OCI-LY3 (cell line): ENCODE measurements around the gene FFAR2.

ENCODE experiments used
- EZH2phosphoT487 ChIP-seq: fragments of 200-600 bp; shearing (Covaris generic); IDR thresholded peaks from 2 replicates; pipeline ENCODE4 v1.6.1; 2018; ENCODE audit warnings: antibody characterized with exemption, mixed run types, low read depth
- TF ChIP-seq, protein P1 (sequence below): fragments of 200-600, 300-600 bp; sonication (generic); IDR thresholded peaks from 2 replicates; pipeline ENCODE4 v1.5.1; 2014; ENCODE audit warnings: antibody characterized with exemption, low read length, low read depth

DNA sequence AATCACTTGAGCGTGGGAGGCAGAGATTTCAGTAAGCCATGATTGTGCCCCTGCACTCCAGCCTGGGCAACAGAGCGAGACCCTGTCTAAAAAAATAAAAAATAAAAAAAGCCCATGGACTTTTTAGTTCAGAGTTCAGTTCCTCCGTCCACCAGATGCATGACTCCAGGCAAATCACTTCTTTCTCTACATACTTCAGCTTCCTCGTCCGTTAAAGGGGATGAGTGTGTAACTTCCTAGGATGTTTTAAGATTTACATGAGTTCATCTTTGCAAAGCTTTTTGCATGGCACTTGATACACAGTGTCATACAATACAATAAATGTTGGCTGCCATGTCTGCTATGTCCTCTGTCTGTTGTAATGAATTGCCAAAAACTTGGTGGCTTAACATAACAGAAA, 10.0 kb upstream of the FFAR2 start:
- TF ChIP-seq, protein P1, sequence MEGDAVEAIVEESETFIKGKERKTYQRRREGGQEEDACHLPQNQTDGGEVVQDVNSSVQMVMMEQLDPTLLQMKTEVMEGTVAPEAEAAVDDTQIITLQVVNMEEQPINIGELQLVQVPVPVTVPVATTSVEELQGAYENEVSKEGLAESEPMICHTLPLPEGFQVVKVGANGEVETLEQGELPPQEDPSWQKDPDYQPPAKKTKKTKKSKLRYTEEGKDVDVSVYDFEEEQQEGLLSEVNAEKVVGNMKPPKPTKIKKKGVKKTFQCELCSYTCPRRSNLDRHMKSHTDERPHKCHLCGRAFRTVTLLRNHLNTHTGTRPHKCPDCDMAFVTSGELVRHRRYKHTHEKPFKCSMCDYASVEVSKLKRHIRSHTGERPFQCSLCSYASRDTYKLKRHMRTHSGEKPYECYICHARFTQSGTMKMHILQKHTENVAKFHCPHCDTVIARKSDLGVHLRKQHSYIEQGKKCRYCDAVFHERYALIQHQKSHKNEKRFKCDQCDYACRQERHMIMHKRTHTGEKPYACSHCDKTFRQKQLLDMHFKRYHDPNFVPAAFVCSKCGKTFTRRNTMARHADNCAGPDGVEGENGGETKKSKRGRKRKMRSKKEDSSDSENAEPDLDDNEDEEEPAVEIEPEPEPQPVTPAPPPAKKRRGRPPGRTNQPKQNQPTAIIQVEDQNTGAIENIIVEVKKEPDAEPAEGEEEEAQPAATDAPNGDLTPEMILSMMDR, result no peak
- no peak for TF ChIP-seq EZH2phosphoT487
